DMS114 treated with DMSO at 0.1 percent for 48 hours (cell line): ENCODE data around the gene DTNBP1.

Experiments
- DNase-seq: peaks from one replicate; lab custom pipeline; 2025; ENCODE audit not compliant: unreplicated experiment; lab: John Stamatoyannopoulos, UW

The DTNBP1 gene

DNA sequence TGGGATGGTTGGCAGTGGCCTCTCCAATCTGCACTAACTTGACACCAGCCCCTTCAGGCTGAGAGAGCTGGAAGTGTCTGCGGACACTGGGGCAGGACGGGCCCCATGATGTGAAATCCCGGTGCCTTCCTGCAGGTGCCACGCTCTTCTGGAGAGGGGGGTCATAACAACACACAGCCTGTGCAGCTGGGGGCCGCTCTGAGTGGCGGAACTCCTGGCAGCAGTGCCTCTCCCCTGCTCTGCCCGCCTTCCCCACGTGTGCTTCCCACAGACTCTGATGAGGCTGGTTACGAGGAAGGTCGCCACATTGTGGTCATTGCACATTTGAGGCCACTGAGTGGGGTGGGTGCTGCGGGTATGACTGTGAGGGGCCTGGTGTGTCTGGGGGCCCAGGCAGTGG, 145.2 kb downstream of the DTNBP1 start:
- DNase-seq, result no peak

DNA sequence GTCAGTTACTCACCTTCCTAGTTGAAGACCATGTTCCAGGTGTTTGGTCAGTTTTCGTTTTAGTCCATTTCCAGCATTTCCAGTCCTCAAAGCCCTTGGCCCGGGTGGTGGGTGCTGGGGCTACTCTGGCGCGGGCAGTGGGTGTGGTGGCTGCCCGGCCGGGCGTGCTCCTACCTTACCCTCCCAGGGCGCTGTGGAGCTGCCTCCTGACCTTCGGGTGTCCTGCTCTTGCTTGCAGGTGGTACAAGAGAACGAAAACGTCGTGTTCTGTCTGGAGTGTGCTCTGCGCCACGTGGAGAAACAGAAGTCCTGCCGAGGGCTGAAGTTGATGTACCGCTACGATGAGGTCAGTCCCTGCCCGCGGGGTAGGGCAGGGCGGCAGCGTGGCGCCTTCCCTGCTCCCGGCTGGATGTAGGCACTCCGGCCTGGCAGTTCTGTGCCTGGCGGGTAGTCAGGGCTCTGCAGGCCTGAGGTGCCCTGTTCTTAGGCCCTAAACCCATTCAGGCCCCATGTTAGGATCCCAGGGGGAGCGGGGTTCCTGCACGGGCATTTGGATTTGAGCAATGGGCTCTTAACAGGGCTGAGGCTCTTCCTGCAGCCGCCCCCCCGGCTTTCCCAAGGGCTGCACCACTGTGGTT, 145.8 kb downstream of the DTNBP1 start:
- DNase-seq, result no peak

DNA sequence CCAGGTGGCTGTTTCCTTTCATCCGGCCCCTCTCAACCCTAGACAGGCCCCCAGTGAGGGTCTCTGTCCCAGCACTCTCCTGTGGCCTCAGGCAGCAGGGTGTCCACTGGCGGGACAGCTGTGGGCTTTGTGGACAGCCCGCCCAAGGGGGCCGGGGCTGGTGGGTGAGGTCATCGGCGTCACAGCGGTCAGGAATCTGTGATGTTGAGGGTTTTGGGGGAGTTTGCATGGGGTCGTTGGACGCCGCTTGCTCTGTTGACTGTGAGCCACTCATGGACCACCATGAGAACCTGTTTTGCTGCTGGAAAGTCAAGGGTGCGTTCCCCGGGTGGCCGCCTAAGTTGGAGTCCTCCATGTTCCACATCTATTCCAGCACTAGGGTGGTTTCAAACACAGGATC, 146.4 kb downstream of the DTNBP1 start:
- no peak for DNase-seq

DNA sequence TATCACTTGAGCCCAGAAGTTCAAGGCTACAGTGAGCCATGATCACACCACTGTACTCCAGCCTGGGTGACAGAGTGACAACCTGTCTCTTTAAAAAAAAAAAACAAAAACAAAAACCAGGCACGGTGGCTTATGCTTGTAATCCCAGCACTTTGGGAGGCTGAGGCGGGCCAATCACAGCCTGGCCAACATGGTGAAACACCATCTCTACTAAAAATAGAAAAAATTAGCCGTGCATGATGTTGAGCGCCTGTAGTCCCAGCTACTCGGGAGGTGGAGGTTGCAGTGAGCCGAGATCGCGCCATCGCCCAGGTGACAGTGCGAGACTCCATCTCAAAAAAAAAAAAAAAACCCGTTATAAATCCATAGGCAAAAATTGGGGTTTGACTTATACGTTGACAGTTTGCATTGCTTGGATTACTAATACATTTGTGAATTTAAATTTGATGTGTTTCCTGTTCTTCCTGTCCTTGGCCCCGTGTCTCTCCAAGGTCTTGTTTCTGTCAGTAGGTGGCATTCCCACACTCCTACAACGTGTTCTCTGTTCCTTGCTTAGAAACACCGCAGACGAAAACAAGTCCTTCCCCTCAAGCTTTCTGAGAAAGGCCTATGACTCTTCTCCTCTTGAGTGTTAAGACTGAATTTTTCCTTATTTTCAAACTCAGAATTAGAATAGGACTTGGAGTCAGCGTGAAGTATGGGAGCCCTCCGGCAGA, 147.0 kb downstream of the DTNBP1 start:
- DNase-seq, result no peak

DNA sequence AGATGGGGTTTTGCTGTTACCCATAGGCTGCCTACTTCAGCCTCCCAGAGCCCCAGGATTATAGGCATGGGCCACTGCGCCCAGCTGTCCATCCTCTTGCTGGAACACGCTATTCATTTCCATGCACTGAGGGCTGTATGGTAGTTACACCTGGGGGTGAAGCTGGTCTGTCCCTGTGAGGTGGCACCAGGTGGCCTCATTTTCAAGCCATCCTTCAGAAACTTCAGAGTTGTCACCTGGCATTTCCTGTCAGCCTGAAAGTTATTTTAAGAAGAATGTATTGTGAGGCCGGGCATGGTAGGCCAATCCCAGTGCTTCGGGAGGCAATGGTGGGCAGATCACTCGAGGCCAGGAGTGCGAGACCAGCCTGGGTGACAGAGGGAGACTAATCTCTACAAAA, 147.6 kb downstream of the DTNBP1 start:
- no peak for DNase-seq

DNA sequence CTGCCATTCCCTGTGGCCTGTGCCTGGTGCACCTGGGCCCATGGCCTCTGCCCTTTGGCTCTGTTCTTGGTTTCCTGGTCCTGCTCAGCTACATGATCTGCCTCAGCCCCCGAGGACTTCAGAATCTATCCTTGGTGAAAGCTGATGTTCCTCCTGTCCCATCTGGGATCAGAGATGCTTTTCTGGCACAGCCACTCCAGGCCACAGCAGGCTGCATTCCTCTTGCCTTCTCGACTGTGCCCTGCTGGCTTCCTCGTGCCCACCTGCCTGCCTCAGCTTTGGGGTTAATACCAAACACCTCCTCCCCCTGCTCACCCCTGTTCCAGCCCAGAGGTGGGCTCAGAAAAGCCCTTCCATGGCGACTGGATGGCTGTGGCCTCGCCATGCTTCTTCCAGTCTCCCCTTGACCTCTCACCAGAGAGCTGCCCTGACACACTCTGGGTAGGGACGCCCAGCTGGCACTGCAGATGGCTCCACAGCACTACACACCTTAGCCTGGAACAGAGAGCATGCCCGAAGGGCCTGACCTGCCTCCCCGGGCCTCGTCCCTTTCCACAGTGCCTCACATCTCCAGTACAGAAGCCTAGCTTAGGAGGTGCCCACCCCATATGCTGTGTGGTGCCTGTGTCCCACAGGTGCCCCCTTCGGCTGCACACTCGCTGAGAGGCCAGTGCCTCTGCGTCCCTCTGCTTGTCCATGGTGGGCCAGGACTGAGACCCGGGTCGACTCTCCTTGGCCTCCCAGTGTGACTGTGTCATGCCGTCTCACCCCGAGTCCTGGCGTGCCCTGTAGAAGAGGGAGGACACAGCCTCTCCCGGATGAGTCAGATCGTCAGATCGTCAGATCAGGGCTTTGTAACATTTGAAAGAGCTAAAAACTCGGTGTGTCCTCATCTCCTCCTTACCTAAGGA, 148.8 kb downstream of the DTNBP1 start:
- no peak for DNase-seq

DNA sequence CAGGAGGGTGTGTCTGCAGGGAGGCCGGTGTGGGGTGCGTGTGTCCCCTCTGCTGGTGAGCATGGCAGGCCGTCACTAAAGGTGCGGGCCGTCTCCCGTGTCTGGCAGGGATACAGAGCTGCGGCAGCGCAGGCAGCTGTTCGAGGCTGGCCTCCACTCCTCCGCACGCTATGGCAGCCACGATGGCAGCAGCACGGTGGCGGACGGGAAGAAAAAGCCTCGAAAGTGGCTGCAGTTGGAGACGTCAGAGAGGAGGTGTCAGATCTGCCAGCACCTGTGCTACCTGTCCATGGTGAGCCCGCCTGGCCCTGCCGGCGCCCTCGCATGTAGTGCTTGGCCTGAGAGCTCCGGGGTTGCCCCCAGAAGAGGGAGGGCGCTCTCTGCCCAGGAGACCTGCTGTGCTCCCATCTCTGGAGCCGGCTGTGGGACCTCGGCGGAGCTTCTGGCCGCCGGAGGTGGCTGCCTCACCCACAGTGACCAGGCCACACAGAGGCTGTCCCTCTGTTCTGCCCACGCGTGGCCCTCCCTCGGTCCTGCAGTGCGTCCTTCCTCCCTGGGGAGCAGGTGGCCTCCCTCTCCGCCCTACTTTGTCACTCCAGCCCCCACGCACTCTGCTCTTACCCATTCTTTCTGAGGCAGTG, 149.6 kb downstream of the DTNBP1 start:
- DNase-seq, result no peak

DNA sequence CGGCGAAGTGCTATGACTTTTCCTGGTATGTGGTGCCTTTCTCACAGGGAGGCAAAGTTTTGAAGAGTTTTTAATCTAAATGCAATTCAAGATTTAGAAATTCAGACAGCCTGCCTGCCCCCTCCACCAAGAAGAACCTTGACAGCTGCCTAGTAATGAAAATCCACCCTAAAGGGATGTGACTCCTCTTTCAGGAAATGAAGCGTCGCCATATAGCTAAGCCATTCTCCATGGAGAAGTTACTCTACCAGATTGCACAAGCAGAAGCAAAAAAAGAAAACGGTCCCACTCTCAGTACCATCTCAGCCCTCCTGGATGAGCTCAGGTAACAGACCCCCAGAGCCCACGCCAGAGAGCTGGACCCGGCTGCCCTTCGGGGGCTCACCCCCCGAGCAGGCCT, 150.1 kb downstream of the DTNBP1 start:
- no peak for DNase-seq

DNA sequence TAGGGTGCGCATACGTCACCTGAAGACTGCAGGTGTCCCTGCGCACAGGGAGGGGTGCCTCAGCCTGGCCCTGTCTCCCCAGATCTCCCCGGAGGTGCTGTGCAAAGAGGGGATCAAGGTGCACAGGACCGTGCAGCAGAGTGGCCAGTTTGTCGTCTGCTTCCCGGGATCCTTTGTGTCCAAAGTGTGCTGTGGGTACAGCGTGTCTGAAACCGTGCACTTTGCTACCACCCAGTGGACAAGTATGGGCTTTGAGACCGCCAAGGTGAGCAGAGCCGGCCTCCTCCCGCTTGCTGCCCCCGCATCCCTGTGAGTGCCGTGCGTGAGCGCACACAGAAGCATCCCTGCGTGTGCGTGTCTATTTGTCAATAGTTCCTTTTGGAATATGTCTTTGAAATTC, 150.7 kb downstream of the DTNBP1 start:
- DNase-seq, result no peak

DNA sequence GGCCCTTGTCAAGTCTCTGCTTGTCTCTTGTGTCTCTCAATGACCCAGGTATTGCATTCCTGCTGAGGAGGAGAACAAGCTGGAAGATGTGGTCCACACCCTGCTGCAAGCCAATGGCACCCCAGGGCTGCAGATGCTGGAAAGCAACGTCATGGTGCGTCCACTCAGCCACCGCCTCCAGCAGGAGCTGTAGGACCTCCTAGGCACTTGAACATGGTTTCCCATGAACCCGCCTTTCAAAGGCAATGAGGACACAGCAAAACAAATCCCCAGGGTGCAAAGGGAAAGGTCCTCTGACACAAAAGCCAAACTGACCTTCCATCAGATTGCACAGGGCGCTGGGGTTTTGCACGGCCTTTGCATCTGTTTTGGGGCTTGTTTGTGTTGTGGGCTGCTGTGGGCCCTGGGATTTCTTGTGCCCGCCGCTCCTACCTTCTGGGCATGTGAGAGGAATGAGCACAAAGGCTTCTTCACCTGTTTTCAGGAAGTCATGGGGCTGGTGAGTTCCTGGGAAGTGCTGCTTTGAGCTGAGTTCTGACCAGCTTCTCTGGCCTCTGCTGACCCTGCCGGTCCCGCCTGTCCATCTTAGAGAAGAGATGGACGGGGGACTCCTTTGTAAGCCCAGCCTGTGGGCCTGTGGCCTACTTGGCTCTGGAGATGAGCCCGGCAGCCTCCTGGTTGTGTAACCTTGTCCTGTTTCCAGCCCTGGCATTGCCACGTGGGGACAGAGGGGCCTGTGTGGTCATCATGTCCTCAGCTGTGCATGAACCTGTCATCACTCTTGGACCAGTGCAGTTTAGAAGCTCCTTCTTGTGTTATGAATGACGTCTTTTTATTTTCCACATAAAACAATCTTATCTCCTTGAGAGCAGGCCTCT, 151.3 kb downstream of the DTNBP1 start:
- no peak for DNase-seq

DNA sequence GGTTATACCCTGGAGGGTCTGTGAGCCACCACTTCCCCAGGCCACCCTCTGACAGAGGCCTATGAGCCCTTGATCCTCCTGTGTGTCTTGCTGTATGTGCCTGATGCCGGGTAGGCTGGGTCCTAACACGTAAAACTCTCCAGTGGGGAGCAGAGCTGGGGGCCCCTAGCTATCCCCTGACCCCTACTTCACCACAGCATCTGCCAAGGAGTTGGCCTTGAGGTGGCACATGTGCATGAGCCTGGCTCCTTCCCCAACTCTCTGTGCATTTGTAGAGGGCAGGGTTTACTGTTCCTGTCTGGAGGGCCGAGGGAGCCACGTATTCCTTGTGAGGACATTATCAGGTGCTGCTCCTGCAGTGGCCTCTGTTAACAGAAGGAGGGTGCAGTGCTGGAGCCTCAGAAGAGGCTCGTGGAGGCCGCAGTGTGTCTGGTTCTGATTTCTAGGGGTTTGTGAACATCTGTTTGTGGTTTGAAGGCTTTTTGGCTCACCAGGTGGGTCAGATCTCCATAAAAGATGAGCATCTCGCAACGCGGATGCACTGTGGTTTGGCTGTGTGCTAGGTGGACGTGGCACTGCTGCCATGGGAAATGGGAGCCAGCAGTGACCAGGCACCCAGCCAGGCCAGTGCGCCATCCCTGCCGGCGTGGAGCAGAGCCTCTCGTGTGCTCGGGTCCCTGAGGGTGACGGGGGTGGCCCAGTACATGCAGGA, 152.1 kb downstream of the DTNBP1 start:
- no peak for DNase-seq

DNA sequence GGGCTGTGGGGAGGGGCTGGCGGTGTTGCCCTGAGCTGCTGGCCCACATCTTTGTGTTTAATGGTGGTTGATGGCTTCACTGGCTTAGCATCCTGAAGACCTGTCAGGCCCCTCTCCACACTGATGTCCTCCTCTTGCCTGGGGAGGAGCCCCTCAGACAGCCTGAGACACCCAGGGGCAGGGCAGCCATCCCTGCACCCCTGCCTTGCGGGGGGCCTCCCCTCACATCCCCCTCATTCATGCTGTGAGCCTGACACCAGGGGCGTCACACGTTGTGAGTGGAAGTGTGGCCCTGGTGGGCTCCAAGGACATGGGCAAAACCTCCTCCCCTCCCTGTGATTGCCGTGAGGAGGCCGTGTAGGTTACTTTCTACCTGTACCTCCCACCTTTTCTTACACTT, 152.7 kb downstream of the DTNBP1 start:
- DNase-seq, result no peak

DNA sequence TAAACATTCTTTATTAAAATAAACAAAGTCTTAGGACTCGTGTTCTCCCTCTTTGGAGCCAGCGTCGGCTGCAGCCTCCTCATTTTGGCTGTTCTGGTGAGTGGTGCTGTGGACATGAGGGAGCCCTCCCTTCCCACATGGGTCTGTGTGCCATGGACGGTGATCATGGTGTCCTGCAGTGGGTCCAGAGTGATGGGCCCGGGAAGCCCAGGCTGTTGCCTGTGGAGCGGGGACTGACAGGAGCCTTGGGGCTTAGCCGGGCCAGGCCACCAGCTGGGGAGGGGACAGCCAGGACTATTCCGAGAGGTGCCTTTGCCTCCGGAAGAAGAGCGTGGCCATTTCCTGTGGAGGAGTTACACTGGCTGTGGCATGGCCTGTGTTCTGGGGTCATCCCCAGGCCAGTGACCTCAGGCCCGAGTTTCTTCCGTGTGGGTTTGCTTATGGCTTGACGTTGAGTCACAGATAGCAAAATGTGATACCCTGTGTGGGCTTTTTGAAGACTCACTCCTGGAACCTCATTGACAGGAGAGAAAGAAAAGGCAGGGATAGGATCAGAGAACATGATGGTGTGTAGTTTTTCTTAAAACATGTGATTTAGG, 153.4 kb downstream of the DTNBP1 start:
- no peak for DNase-seq

DNA sequence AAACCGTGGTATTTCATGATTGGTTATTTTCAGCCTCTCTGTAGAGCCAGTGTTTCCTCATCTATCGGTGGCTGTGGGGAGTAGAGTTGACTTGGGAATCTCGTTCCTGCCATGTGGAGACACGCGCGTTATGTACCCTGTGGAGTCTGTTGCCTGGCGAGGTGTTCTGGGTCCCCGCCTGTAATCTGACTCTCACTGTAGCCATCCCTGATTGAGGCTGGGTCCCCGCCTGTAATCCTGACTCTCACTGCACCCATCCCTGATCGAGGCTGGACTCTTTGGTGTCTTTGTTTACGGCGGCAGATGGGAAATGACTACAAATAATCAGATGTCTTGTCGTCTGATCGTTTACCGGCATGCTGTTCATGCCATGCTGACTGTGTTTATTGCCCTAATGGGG, 153.9 kb downstream of the DTNBP1 start:
- DNase-seq, result no peak

DNA sequence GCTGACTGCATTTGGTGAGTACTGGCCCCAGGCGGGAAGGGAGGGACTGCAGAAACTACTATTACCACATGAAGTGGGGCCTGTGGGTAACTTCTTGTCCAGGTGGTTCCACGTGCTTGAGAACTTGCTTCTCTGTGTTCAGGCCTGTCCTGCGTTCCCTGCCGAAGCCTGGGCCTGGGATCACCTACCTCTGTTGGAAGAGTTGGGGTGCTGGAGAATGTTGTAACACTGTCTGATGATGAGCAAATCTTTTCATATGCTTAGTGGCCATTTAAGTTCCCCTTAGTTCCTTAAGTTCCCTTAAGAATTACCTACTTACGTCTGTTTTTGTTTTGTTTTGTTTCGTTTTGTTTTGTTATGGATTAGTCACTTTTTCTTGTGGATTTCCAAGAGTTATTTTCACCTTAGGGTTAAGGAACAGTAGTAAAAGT, 154.4 kb downstream of the DTNBP1 start:
- DNase-seq, result no peak

DNA sequence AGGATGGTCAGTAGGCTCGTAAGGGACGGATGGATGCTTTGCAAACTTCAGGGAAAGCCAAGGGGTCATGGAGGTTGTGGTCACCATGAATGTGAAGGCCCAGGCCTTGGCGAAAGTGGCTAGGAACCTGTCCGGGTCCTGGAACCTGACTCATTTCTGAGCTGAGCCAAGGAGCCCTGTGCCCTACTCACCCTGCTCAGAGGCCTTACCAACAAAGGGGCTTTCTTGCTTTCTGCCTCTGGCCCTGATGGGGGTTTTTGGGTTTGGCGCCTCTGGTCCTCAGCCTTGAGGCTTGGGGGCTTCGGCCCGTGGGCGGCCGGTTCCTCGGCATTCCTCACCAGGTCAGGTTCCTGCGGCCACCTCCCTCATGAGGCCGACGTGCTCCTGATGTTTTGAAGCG, 155.1 kb downstream of the DTNBP1 start:
- no peak for DNase-seq

DNA sequence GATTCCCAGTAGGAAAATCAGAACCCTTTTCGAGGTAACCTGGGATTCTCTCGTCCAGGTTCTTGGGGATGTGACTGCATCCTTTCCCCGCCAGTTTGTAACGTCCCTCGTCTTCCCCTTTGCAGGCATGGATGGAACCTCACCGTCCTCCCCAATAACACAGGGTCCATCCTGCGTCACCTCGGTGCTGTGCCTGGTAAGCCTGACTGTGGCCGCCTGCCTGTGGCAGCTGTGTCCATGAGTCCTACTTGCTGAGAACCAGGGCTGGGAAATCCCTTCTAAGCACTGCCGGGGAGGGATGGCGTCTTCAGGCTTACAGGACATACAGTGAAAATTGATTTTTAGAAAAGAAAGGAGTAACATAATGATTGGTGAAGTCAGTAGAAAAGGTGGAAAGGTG, 155.6 kb downstream of the DTNBP1 start:
- DNase-seq, result no peak

DNA sequence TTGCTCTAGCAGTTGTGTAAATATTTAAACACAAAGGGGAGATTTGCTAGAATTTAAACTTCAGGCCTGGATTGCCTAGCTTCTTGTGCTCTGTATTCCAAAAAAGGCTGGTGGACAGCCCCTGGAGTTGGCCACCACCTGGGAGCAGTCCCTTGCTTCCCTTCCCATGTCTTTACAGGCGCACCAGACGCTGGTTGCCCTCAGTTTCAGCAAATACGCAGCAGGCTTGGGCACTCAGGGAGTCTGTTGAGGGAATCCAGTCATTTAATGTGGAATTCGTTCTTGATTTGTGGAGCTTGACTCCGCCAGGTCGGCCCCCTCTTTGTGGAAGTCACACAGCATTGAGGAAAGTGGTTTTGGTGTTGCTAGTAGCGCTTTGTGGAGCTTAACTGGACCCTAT, 156.8 kb downstream of the DTNBP1 start:
- DNase-seq, result no peak

DNA sequence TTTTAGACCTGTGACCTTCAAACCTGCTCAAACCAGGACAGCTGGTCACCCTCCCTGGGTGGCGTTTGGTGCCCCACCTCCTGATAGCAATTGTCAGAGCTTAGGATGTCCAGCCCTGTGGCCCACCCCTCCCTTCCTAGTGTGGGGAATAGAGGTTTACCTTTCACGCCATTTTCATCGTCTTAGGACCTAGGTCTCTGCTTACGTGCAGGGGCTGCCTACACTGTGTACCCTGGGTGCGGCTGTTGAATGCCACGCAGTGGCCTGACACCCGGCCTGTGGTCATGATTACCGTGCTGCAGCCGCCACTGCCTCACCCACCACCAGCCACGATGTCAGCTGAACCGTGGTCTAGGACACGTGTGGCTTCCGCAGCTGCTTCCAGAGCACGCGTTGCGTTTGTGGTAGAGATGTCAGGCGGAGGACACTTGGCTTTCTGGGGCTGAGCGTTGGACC, 157.3 kb downstream of the DTNBP1 start:
- DNase-seq, result no peak
